GM23338 (cell line): ENCODE results near the gene TNFRSF11A. TPM values are rescaled to one million over a fixed set of nuclear protein-coding genes. Genes with fewer than 3 reads are reported as not detected.

Source experiments
- ATAC-seq: fragments of 200-7000 bp; cut with Tn5 transposase; 3 replicates; pipeline ENCODE4 v1.9.1; 2020
- DNase-seq: peaks from one replicate; pipeline ENCODE4 v3.0.0-alpha.2; 2015; ENCODE audit warnings: low spot score
- H2AFZ ChIP-seq: fragments of 200-600 bp; sonication (generic); 2 replicates; pipeline ENCODE4 v1.8.0; 2016; ENCODE audit warnings: antibody characterized with exemption, mild to moderate bottlenecking, moderate library complexity
- H3F3A ChIP-seq: fragments of 200-600 bp; sonication (generic); replicated peaks from 2 replicates; pipeline ENCODE4 v1.8.0; 2017; ENCODE audit warnings: antibody characterized with exemption, mixed run types, low read depth
- H3K27ac ChIP-seq: fragments of 200-600 bp; sonication (generic); 2 replicates; pipeline ENCODE4 v1.6.1; 2016; ENCODE audit warnings: low read depth
- H3K27me3 ChIP-seq: fragments of 200-600 bp; sonication (generic); 2 replicates; pipeline ENCODE4 v1.8.0; 2016; ENCODE audit warnings: mild to moderate bottlenecking, mixed run types, moderate library complexity; ENCODE audit not compliant: insufficient read depth
- H3K36me3 ChIP-seq: fragments of 200-600 bp; sonication (generic); 2 replicates; pipeline ENCODE4 v1.8.0; 2016; ENCODE audit warnings: mild to moderate bottlenecking; ENCODE audit not compliant: insufficient read depth
- H3K4me1 ChIP-seq: fragments of 200-600 bp; sonication (generic); 2 replicates; pipeline ENCODE4 v1.8.0; 2016; ENCODE audit warnings: mild to moderate bottlenecking, moderate library complexity; ENCODE audit not compliant: insufficient read depth
- H3K4me2 ChIP-seq: fragments of 200-600 bp; sonication (generic); 2 replicates; pipeline ENCODE4 v1.7.1; 2017; ENCODE audit warnings: mixed run types
- H3K4me3 ChIP-seq: fragments of 200-600 bp; sonication (generic); 2 replicates; pipeline ENCODE4 v1.6.1; 2016; ENCODE audit warnings: mixed run types
- H3K79me2 ChIP-seq: fragments of 200-600 bp; sonication (generic); replicated peaks from 2 replicates; pipeline ENCODE4 v1.8.0; 2017; ENCODE audit warnings: mild to moderate bottlenecking; ENCODE audit not compliant: insufficient read depth
- H3K9me2 ChIP-seq: fragments of 200-600 bp; sonication (generic); 2 replicates; pipeline ENCODE4 v1.8.0; 2017; ENCODE audit not compliant: insufficient read depth
- H4K20me1 ChIP-seq: fragments of 200-600 bp; sonication (generic); replicated peaks from 2 replicates; pipeline ENCODE4 v1.8.0; 2017; ENCODE audit warnings: mild to moderate bottlenecking; ENCODE audit not compliant: insufficient read depth
- H3K27ac Mint-ChIP-seq: 2 replicates; pipeline ENCODE4 v1.8.0; 2020; ENCODE audit warnings: inconsistent platforms, mild to moderate bottlenecking, moderate library complexity, mixed read lengths
- H3K27me3 Mint-ChIP-seq: 3 replicates; pipeline ENCODE4 v1.8.0; 2022; ENCODE audit warnings: low read depth, mild to moderate bottlenecking, moderate library complexity, mixed read lengths, inconsistent platforms; ENCODE audit not compliant: insufficient read depth, poor library complexity
- H3K36me3 Mint-ChIP-seq: 3 replicates; pipeline ENCODE4 v1.8.0; 2021; ENCODE audit warnings: low read depth, mild to moderate bottlenecking, inconsistent platforms, moderate library complexity, mixed read lengths
- H3K4me1 Mint-ChIP-seq: 3 replicates; pipeline ENCODE4 v1.8.0; 2020; ENCODE audit warnings: mild to moderate bottlenecking, inconsistent platforms, mixed read lengths
- H3K4me3 Mint-ChIP-seq: 3 replicates; pipeline ENCODE4 v1.8.0; 2021; ENCODE audit warnings: moderate library complexity, mild to moderate bottlenecking, inconsistent platforms, mixed read lengths
- H3K9me3 Mint-ChIP-seq: 3 replicates; pipeline ENCODE4 v1.8.0; 2020; ENCODE audit warnings: moderate library complexity, mild to moderate bottlenecking, inconsistent platforms, mixed read lengths
- CREB1 ChIP-seq: fragments of 250-450 bp; sonication (Bioruptor Pico); IDR thresholded peaks from 2 replicates; pipeline ENCODE4 v1.5.0; 2020; ENCODE audit warnings: low read depth, mild to moderate bottlenecking, moderate library complexity
- CTCF ChIP-seq, 2 experiments: fragments of 200-600 bp in 1 of 2; sonication (generic) in 1 of 2; conservative IDR thresholded peaks; 2 replicates each; pipeline versions ENCODE4 v1.5.1 to v1.6.1; 2016 to 2017; ENCODE audit warnings: antibody characterized with exemption in 2 of 2, low read depth in 2 of 2, mild to moderate bottlenecking in 2 of 2, moderate library complexity in 1 of 2
- ETS1 ChIP-seq: IDR thresholded peaks from 2 replicates; pipeline ENCODE4 v1.6.1; 2016; ENCODE audit warnings: antibody characterized with exemption
- EZH2 ChIP-seq: fragments of 200-600 bp; sonication (generic); IDR thresholded peaks from one replicate; pipeline ENCODE4 v1.8.0; 2017; ENCODE audit warnings: antibody characterized with exemption, mild to moderate bottlenecking, low read depth; ENCODE audit not compliant: unreplicated experiment
- EZH2phosphoT487 ChIP-seq: fragments of 200-600 bp; sonication (generic); IDR thresholded peaks from one replicate; pipeline ENCODE4 v1.8.1; 2018; ENCODE audit warnings: antibody characterized with exemption; ENCODE audit not compliant: unreplicated experiment
- JUNB ChIP-seq: IDR thresholded peaks from one replicate; pipeline ENCODE4 v1.6.1; 2016; ENCODE audit warnings: antibody characterized with exemption; ENCODE audit not compliant: unreplicated experiment
- NANOG ChIP-seq: IDR thresholded peaks from 2 replicates; pipeline ENCODE4 v1.6.1; 2016; ENCODE audit warnings: antibody characterized with exemption, borderline replicate concordance
- POLR2AphosphoS5 ChIP-seq: IDR thresholded peaks from 2 replicates; pipeline ENCODE4 v1.6.1; 2016; ENCODE audit warnings: antibody characterized with exemption, low read depth
- REST ChIP-seq: IDR thresholded peaks from one replicate; pipeline ENCODE4 v1.6.1; 2018; ENCODE audit warnings: antibody characterized with exemption; ENCODE audit not compliant: unreplicated experiment
- STAT1 ChIP-seq: IDR thresholded peaks from one replicate; pipeline ENCODE4 v1.6.1; 2016; ENCODE audit warnings: antibody characterized with exemption; ENCODE audit not compliant: unreplicated experiment
- ZNF114 ChIP-seq: fragments of 250-450 bp; sonication (Bioruptor Pico); IDR thresholded peaks from 2 replicates; pipeline ENCODE4 v1.5.0; 2020; ENCODE audit warnings: mild to moderate bottlenecking, moderate library complexity
- polyA plus RNA-seq: library from polyadenylated mRNA; unstranded; fragments of >200 nt; fragmentation: Nextera tagmentation; extraction: Ambion mirVana; gene quantifications from 2 replicates; pipeline ENCODE4 v1.2.1, GENCODE V29; 2016
- total RNA-seq: library from RNA; depleted of rRNA; stranded (reverse); fragments of >200 nt; shearing (Covaris generic); gene quantifications from 2 replicates; pipeline ENCODE4 v1.2.3, GENCODE V29; 2014

Gene TNFRSF11A
- total and polyA plus RNA-seq, 2 experiments from 2014 or later = 3.8 to 7.3 TPM

GRCh38 chr18:62364558-62364957, 39.4 kb downstream of the TNFRSF11A start (continued):
- TF ChIP-seq CTCF (conservative IDR thresholded peaks at IDR 0.05; ENCODE audit: low read depth in 2 of 2) (no peak), JUNB (no peak), ETS1 (no peak), CREB1 (no peak), NANOG (no peak), REST (no peak), ZNF114 (no peak), POLR2AphosphoS5 (no peak), EZH2phosphoT487 (no peak), EZH2 (no peak), STAT1 (no peak)

- H4K20me1 ChIP-seq = no peaks in the 10 kb centered on the region
- no peak overlapping the region for H3K4me3 ChIP-seq
- H2AFZ ChIP-seq = no peak overlapping the region
- no peaks in the 10 kb centered on the region; the same call in 1 of the 2 replicates for H3K36me3 ChIP-seq
- TF ChIP-seq EZH2 (no peak), REST (no peak)
- H3K27me3 ChIP-seq = no peaks in the 10 kb centered on the region
- no peaks in the 10 kb centered on the region for H3K27me3 Mint-ChIP-seq
- no peaks in the 10 kb centered on the region for H3K9me2 ChIP-seq
- H3K36me3 Mint-ChIP-seq = peaks cover 19% of the 10 kb centered on the region
- H3K4me1 Mint-ChIP-seq = peaks cover 9% of the 10 kb centered on the region; the same call in 2 of the 3 replicates
- peaks cover 10% of the 10 kb centered on the region for H3K4me1 ChIP-seq
- H3K9me3 Mint-ChIP-seq = no peaks in the 10 kb centered on the region
- ATAC-seq (no peak), DNase-seq (no peak)
- H3K27ac ChIP-seq = no peak overlapping the region
- H3F3A ChIP-seq = no peaks in the 10 kb centered on the region
- H3K27ac Mint-ChIP-seq = no peak overlapping the region
- H3K4me3 Mint-ChIP-seq = no peak overlapping the region
- no peak overlapping the region for H3K4me2 ChIP-seq
- no peaks in the 10 kb centered on the region for H3K79me2 ChIP-seq
These were observed 40.3 kb downstream of the TNFRSF11A start for GRCh38 chr18:62365420-62365819.
